ENCODE measurements around the gene SLC1A3.

The SLC1A3 gene

GRCh38 chr5:36606036-36606427 lies 374 bp upstream of the SLC1A3 start:
- no peaks in the 10 kb centered on the region for H3K4me1 ChIP-seq (ENCODE audit: control insufficient read depth, insufficient read depth, low read length)
- no peak overlapping the region for H3K27ac ChIP-seq (ENCODE audit: low read depth, low read length)
- H3K27me3 ChIP-seq (ENCODE audit: control insufficient read depth, insufficient read depth, low read length) = no peaks in the 10 kb centered on the region
- no peak overlapping the region for H3K9ac ChIP-seq (ENCODE audit: low read length)
- H3K36me3 ChIP-seq (ENCODE audit: control insufficient read depth, insufficient read depth, low read length) = no peaks in the 10 kb centered on the region
- H3K4me3 ChIP-seq (ENCODE audit: low read length) = peak overlapping the region; percentile 70

GRCh38 chr5:36607114-36607571 lies 737 bp downstream of the SLC1A3 start:
- Histone ChIP-seq H3K9ac (ENCODE audit: low read length) (no peak overlapping the region), H3K27ac (ENCODE audit: low read depth, low read length) (no peak overlapping the region), H3K27me3 (ENCODE audit: control insufficient read depth, insufficient read depth, low read length) (no peaks in the 10 kb centered on the region), H3K36me3 (ENCODE audit: control insufficient read depth, insufficient read depth, low read length) (no peaks in the 10 kb centered on the region), H3K4me3 (ENCODE audit: low read length) (peak overlapping the region; percentile 70), H3K4me1 (ENCODE audit: control insufficient read depth, insufficient read depth, low read length) (no peaks in the 10 kb centered on the region)

- H3K27ac ChIP-seq (ENCODE audit: low read depth, low read length) = no peak overlapping the region
- no peak overlapping the region for H3K4me3 ChIP-seq (ENCODE audit: low read length)
- H3K36me3 ChIP-seq (ENCODE audit: control insufficient read depth, insufficient read depth, low read length) = no peaks in the 10 kb centered on the region
- H3K9ac ChIP-seq (ENCODE audit: low read length) = no peak overlapping the region
- H3K4me1 ChIP-seq (ENCODE audit: control insufficient read depth, insufficient read depth, low read length) = no peaks in the 10 kb centered on the region
- no peaks in the 10 kb centered on the region for H3K27me3 ChIP-seq (ENCODE audit: control insufficient read depth, insufficient read depth, low read length)
These were observed 1.7 kb downstream of the SLC1A3 start for GRCh38 chr5:36607838-36608783.

- H3K27ac ChIP-seq (ENCODE audit: low read depth, low read length) = no peak overlapping the region
- H3K9ac ChIP-seq (ENCODE audit: low read length) = no peak overlapping the region
- H3K27me3 ChIP-seq (ENCODE audit: control insufficient read depth, insufficient read depth, low read length) = no peaks in the 10 kb centered on the region
- no peaks in the 10 kb centered on the region for H3K36me3 ChIP-seq (ENCODE audit: control insufficient read depth, insufficient read depth, low read length)
- H3K4me1 ChIP-seq (ENCODE audit: control insufficient read depth, insufficient read depth, low read length) = no peaks in the 10 kb centered on the region
- no peak overlapping the region for H3K4me3 ChIP-seq (ENCODE audit: low read length)
These were observed 4.2 kb downstream of the SLC1A3 start for GRCh38 chr5:36610621-36611020.

GRCh38 chr5:36611520-36612274 lies 5.3 kb downstream of the SLC1A3 start:
- H3K4me3 ChIP-seq (ENCODE audit: low read length) = no peak overlapping the region
- no peak overlapping the region for H3K9ac ChIP-seq (ENCODE audit: low read length)
- no peaks in the 10 kb centered on the region for H3K4me1 ChIP-seq (ENCODE audit: control insufficient read depth, insufficient read depth, low read length)
- no peak overlapping the region for H3K27ac ChIP-seq (ENCODE audit: low read depth, low read length)
- no peaks in the 10 kb centered on the region for H3K36me3 ChIP-seq (ENCODE audit: control insufficient read depth, insufficient read depth, low read length)
- no peaks in the 10 kb centered on the region for H3K27me3 ChIP-seq (ENCODE audit: control insufficient read depth, insufficient read depth, low read length)

GRCh38 chr5:36613241-36613640 lies 6.8 kb downstream of the SLC1A3 start:
- Histone ChIP-seq H3K4me3 (ENCODE audit: low read length) (no peak overlapping the region), H3K9ac (ENCODE audit: low read length) (no peak overlapping the region), H3K36me3 (ENCODE audit: control insufficient read depth, insufficient read depth, low read length) (no peaks in the 10 kb centered on the region), H3K27me3 (ENCODE audit: control insufficient read depth, insufficient read depth, low read length) (no peaks in the 10 kb centered on the region), H3K4me1 (ENCODE audit: control insufficient read depth, insufficient read depth, low read length) (no peaks in the 10 kb centered on the region), H3K27ac (ENCODE audit: low read depth, low read length) (no peak overlapping the region)

- no peaks in the 10 kb centered on the region for H3K27me3 ChIP-seq (ENCODE audit: control insufficient read depth, insufficient read depth, low read length)
- no peak overlapping the region for H3K4me3 ChIP-seq (ENCODE audit: low read length)
- no peak overlapping the region for H3K27ac ChIP-seq (ENCODE audit: low read depth, low read length)
- no peaks in the 10 kb centered on the region for H3K4me1 ChIP-seq (ENCODE audit: control insufficient read depth, insufficient read depth, low read length)
- no peak overlapping the region for H3K9ac ChIP-seq (ENCODE audit: low read length)
- no peaks in the 10 kb centered on the region for H3K36me3 ChIP-seq (ENCODE audit: control insufficient read depth, insufficient read depth, low read length)
These were observed 7.6 kb downstream of the SLC1A3 start for GRCh38 chr5:36613771-36614656.

GRCh38 chr5:36614657-36615308 lies 8.4 kb downstream of the SLC1A3 start:
- no peak overlapping the region for H3K4me3 ChIP-seq (ENCODE audit: low read length)
- H3K36me3 ChIP-seq (ENCODE audit: control insufficient read depth, insufficient read depth, low read length) = no peaks in the 10 kb centered on the region
- H3K4me1 ChIP-seq (ENCODE audit: control insufficient read depth, insufficient read depth, low read length) = no peaks in the 10 kb centered on the region
- H3K9ac ChIP-seq (ENCODE audit: low read length) = no peak overlapping the region
- H3K27me3 ChIP-seq (ENCODE audit: control insufficient read depth, insufficient read depth, low read length) = no peaks in the 10 kb centered on the region
- no peak overlapping the region for H3K27ac ChIP-seq (ENCODE audit: low read depth, low read length)

GRCh38 chr5:36619012-36619635 lies 12.7 kb downstream of the SLC1A3 start:
- Histone ChIP-seq H3K9ac (ENCODE audit: low read length) (no peak overlapping the region), H3K27ac (ENCODE audit: low read depth, low read length) (no peak overlapping the region), H3K36me3 (ENCODE audit: control insufficient read depth, insufficient read depth, low read length) (no peaks in the 10 kb centered on the region), H3K27me3 (ENCODE audit: control insufficient read depth, insufficient read depth, low read length) (no peaks in the 10 kb centered on the region), H3K4me1 (ENCODE audit: control insufficient read depth, insufficient read depth, low read length) (no peaks in the 10 kb centered on the region), H3K4me3 (ENCODE audit: low read length) (no peak overlapping the region)

- no peak overlapping the region for H3K9ac ChIP-seq (ENCODE audit: low read length)
- H3K27ac ChIP-seq (ENCODE audit: low read depth, low read length) = no peak overlapping the region
- no peaks in the 10 kb centered on the region for H3K4me1 ChIP-seq (ENCODE audit: control insufficient read depth, insufficient read depth, low read length)
- no peaks in the 10 kb centered on the region for H3K36me3 ChIP-seq (ENCODE audit: control insufficient read depth, insufficient read depth, low read length)
- H3K4me3 ChIP-seq (ENCODE audit: low read length) = no peak overlapping the region
- H3K27me3 ChIP-seq (ENCODE audit: control insufficient read depth, insufficient read depth, low read length) = no peaks in the 10 kb centered on the region
These were observed 15.6 kb downstream of the SLC1A3 start for GRCh38 chr5:36621985-36622384.

GRCh38 chr5:36623832-36624231 lies 17.4 kb downstream of the SLC1A3 start:
- Histone ChIP-seq H3K4me3 (ENCODE audit: low read length) (no peak overlapping the region), H3K4me1 (ENCODE audit: control insufficient read depth, insufficient read depth, low read length) (no peaks in the 10 kb centered on the region), H3K36me3 (ENCODE audit: control insufficient read depth, insufficient read depth, low read length) (no peaks in the 10 kb centered on the region), H3K9ac (ENCODE audit: low read length) (no peak overlapping the region), H3K27ac (ENCODE audit: low read depth, low read length) (no peak overlapping the region), H3K27me3 (ENCODE audit: control insufficient read depth, insufficient read depth, low read length) (no peaks in the 10 kb centered on the region)
